ENCODE measurements around the gene NRK. TPM values are rescaled to one million over a fixed set of nuclear protein-coding genes. Genes with fewer than 3 reads are reported as not detected.
A peak's percentile ranks its signal among the peaks of the same experiment; 100 is the strongest.

The NRK gene
- total and polyA plus RNA-seq, 2 donors from 2014 or later = 5.0 to 7.9 TPM

DNA sequence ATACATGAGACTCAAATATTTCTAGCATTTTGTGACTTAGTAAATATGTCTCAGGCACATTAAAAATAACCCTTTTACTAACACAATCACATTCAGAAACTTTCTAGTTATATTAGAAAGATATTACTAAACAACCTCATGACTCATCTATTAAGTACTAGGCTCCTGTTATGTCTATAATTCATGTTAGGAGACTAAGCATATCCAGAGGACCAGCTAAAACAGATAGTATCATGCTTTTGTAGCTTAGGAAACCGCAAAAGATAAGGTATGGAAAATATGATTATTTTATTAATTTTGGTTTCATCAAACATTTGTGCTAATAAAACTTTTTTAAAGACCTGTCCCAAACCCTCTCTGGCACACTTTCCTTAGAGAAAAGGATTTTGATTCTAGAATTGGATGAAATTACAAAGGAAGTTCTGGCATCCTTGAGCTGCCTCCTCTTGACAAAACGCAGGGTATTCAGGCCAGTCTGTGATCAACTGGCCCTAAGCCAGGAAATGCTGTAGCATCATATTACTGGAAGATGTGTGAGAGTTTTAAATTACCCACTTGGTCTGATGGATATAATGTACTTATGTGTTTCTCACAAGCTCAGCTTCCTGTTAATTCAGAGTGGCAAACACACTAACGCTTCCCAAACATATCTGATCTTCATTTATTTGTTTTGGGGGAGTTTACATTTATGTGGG, 60.4 kb downstream of the NRK start:
- H3K9ac ChIP-seq (ENCODE audit: low read length in 3 of 3) = no peak overlapping the region
- FAIRE-seq = peak; percentile 3
- intact Hi-C loops (cut with DNase I) = no loop called here
- H3K36me3 ChIP-seq (ENCODE audit: control insufficient read depth in 2 of 3, insufficient read depth in 3 of 3, low read length in 3 of 3) = no peaks in the 10 kb centered on the region
- DNase-seq = peak in 3 of 5 donors; percentile 9 to 43 (median 35)
- no peaks in the 10 kb centered on the region for H3K4me1 ChIP-seq (ENCODE audit: control insufficient read depth in 2 of 3, insufficient read depth in 2 of 3, low read depth in 1 of 3, low read length in 3 of 3)
- no peak overlapping the region for H3K4me3 ChIP-seq (ENCODE audit: low read length in 3 of 3)
- H3K27ac ChIP-seq (ENCODE audit: low read depth in 2 of 2, low read length in 2 of 2) = no peak overlapping the region
- TF ChIP-seq, protein P1, sequence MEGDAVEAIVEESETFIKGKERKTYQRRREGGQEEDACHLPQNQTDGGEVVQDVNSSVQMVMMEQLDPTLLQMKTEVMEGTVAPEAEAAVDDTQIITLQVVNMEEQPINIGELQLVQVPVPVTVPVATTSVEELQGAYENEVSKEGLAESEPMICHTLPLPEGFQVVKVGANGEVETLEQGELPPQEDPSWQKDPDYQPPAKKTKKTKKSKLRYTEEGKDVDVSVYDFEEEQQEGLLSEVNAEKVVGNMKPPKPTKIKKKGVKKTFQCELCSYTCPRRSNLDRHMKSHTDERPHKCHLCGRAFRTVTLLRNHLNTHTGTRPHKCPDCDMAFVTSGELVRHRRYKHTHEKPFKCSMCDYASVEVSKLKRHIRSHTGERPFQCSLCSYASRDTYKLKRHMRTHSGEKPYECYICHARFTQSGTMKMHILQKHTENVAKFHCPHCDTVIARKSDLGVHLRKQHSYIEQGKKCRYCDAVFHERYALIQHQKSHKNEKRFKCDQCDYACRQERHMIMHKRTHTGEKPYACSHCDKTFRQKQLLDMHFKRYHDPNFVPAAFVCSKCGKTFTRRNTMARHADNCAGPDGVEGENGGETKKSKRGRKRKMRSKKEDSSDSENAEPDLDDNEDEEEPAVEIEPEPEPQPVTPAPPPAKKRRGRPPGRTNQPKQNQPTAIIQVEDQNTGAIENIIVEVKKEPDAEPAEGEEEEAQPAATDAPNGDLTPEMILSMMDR (IDR thresholded peaks at IDR 0.05; ENCODE audit: borderline replicate concordance, extremely low read depth, insufficient read depth) = no peak
- H3K27me3 ChIP-seq (ENCODE audit: control insufficient read depth, insufficient read depth, low read length) = no peaks in the 10 kb centered on the region
- H3K9me3 ChIP-seq (ENCODE audit: control insufficient read depth in 2 of 3, insufficient read depth in 1 of 3, low read length in 3 of 3) = no peaks in the 10 kb centered on the region

DNA sequence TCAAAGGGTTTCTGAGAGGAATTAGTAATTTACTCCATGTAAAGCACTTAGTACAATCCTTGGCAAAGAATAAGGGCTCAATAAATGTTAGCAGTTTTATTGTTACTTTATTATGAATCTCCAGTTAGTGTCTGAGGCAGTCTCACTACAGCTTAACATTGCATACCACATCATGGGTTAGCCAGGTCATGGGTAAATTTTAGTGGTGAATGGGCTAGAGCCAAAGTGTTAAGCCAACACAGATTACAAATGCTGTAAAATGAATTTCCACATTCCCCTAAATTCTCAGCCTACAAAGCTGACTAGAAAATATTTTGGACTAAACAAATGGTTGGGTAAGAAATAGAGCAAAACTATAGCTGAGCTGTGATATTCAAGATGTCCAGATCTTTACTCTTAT, 72.4 kb downstream of the NRK start:
- FAIRE-seq = no peak
- H3K4me1 ChIP-seq (ENCODE audit: control insufficient read depth in 2 of 3, insufficient read depth in 2 of 3, low read depth in 1 of 3, low read length in 3 of 3) = no peaks in the 10 kb centered on the region
- intact Hi-C loops (cut with DNase I) = no loop called here
- DNase-seq = no peak
- H3K9me3 ChIP-seq (ENCODE audit: control insufficient read depth in 2 of 3, insufficient read depth in 1 of 3, low read length in 3 of 3) = no peaks in the 10 kb centered on the region
- no peak overlapping the region for H3K4me3 ChIP-seq (ENCODE audit: low read length in 3 of 3)
- no peaks in the 10 kb centered on the region for H3K27me3 ChIP-seq (ENCODE audit: control insufficient read depth, insufficient read depth, low read length)
- TF ChIP-seq, protein P1 (IDR thresholded peaks at IDR 0.05; ENCODE audit: borderline replicate concordance, extremely low read depth, insufficient read depth) = no peak
- no peak overlapping the region for H3K9ac ChIP-seq (ENCODE audit: low read length in 3 of 3)
- no peak overlapping the region for H3K27ac ChIP-seq (ENCODE audit: low read depth in 2 of 2, low read length in 2 of 2)
- H3K36me3 ChIP-seq (ENCODE audit: control insufficient read depth in 2 of 3, insufficient read depth in 3 of 3, low read length in 3 of 3) = no peaks in the 10 kb centered on the region

DNA sequence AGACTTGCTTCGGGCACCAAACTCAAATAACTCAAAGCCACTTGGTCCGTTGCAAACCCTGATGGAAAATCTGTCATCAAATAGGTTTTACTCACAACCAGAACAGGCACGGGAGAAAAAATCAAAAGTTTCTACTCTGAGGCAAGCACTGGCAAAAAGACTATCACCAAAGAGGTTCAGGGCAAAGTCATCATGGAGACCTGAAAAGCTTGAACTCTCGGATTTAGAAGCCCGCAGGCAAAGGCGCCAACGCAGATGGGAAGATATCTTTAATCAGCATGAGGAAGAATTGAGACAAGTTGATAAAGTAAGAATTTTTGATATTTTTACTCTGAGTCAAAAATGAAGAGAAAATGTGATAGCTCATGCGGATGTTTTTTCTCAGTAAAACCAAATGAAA, 87.2 kb downstream of the NRK start:
- no peak overlapping the region for H3K4me3 ChIP-seq (ENCODE audit: low read length in 3 of 3)
- no peaks in the 10 kb centered on the region for H3K9me3 ChIP-seq (ENCODE audit: control insufficient read depth in 2 of 3, insufficient read depth in 1 of 3, low read length in 3 of 3)
- H3K27me3 ChIP-seq (ENCODE audit: control insufficient read depth, insufficient read depth, low read length) = no peaks in the 10 kb centered on the region
- TF ChIP-seq, protein P1 (IDR thresholded peaks at IDR 0.05; ENCODE audit: borderline replicate concordance, extremely low read depth, insufficient read depth) = no peak
- H3K36me3 ChIP-seq (ENCODE audit: control insufficient read depth in 2 of 3, insufficient read depth in 3 of 3, low read length in 3 of 3) = no peaks in the 10 kb centered on the region
- no peak overlapping the region for H3K27ac ChIP-seq (ENCODE audit: low read depth in 2 of 2, low read length in 2 of 2)
- FAIRE-seq = no peak
- intact Hi-C loops (cut with DNase I) = no loop called here
- no peak overlapping the region for H3K9ac ChIP-seq (ENCODE audit: low read length in 3 of 3)
- no peak for DNase-seq
- no peaks in the 10 kb centered on the region for H3K4me1 ChIP-seq (ENCODE audit: control insufficient read depth in 2 of 3, insufficient read depth in 2 of 3, low read depth in 1 of 3, low read length in 3 of 3)

Data from kidney (tissue), 14 donors.